Lung (tissue), 12 donors: ENCODE data around the gene MYOD1. TPM values are rescaled to one million over a fixed set of nuclear protein-coding genes. Genes with fewer than 3 reads are reported as not detected.

ENCODE experiments used
- ATAC-seq: fragments of 200-7000 bp; cut with Tn5 transposase; one replicate; pipeline ENCODE4 v1.9.1; 2020; ENCODE audit warnings: moderate number of reproducible peaks; ENCODE audit not compliant: insufficient read depth, low FRiP score
- DNase-seq, 3 donors: peaks; one replicate each; pipeline ENCODE4 v3.0.0-alpha.2; 2013 to 2017
- H3K27ac ChIP-seq, 2 donors: one replicate each; pipeline ENCODE4 v1.5.1; 2013; ENCODE audit warnings: mild to moderate bottlenecking in 2 of 2, moderate library complexity in 2 of 2, control low read depth in 1 of 2, inconsistent platforms in 1 of 2, low read depth in 1 of 2, low read length in 1 of 2
- H3K27me3 ChIP-seq, 3 donors: one replicate each; pipeline ENCODE4 v1.5.1; 2013; ENCODE audit warnings: low read length in 2 of 3; ENCODE audit not compliant: control insufficient read depth in 3 of 3, insufficient read depth in 3 of 3
- H3K36me3 ChIP-seq, 4 donors: one replicate each; pipeline ENCODE4 v1.5.1; 2013; ENCODE audit warnings: low read length in 4 of 4, mild to moderate bottlenecking in 1 of 4, moderate library complexity in 1 of 4; ENCODE audit not compliant: control insufficient read depth in 4 of 4, insufficient read depth in 4 of 4
- H3K4me1 ChIP-seq, 5 donors: one replicate each; pipeline ENCODE4 v1.5.1; 2013; ENCODE audit warnings: low read length in 5 of 5, mild to moderate bottlenecking in 2 of 5, moderate library complexity in 1 of 5; ENCODE audit not compliant: control insufficient read depth in 5 of 5, insufficient read depth in 5 of 5
- H3K4me3 ChIP-seq: one replicate; pipeline ENCODE4 v1.5.1; 2013; ENCODE audit warnings: mild to moderate bottlenecking, control low read depth, moderate library complexity
- H3K9ac ChIP-seq, 2 donors: one replicate each; pipeline ENCODE4 v1.5.1; 2013; ENCODE audit warnings: low read length in 2 of 2, control low read depth in 1 of 2; ENCODE audit not compliant: insufficient read depth in 1 of 2
- H3K9me3 ChIP-seq, 4 donors: one replicate each; pipeline ENCODE4 v1.5.1; 2013; ENCODE audit warnings: low read length in 3 of 4, mild to moderate bottlenecking in 1 of 4, moderate library complexity in 1 of 4; ENCODE audit not compliant: control insufficient read depth in 4 of 4, insufficient read depth in 3 of 4
- WGBS, 2 donors: extraction: QIAGEN DNeasy Blood & Tissue Kit; methylation state at CpG; one replicate each; pipeline ENCODE4 v1.1.7; 2013; 5-methylcytosine and 5-hydroxymethylcytosine counted together
- polyA plus RNA-seq, 2 donors: library from polyadenylated mRNA; stranded (reverse); fragments of 200-250 nt; gene quantifications; one replicate each; pipeline ENCODE4 v1.2.1, GENCODE V29; 2013
- total RNA-seq, 2 donors: library from RNA; depleted of rRNA in 1 of 2; stranded (reverse); fragments of >200 nt in 1 of 2; gene quantifications; one replicate each; pipeline ENCODE4 v1.2.1, GENCODE V29; 2014 to 2021
- TF ChIP-seq, protein P1 (sequence below): IDR thresholded peaks from 2 replicates; pipeline ENCODE4 v1.5.1; 2012; ENCODE audit warnings: mild to moderate bottlenecking; ENCODE audit errors: control extremely low read depth, extremely low read depth
- donor health status: control.
- donor health status: control.
- donor health status: Bipolar disorder and iron deficiency.
- donor health status: healthy.
- donor health status: DM: yes; HTN: yes; CAD: no.

The MYOD1 gene
- total and polyA plus RNA-seq, 4 donors = not detected

GRCh38 chr11:17682848-17683247, 36.5 kb upstream of the MYOD1 start:
- no peaks in the 10 kb centered on the region for H3K36me3 ChIP-seq
- peaks cover 0 to 4% (median 0%) of the 10 kb centered on the region in 4 donors for H3K9me3 ChIP-seq
- TF ChIP-seq, protein P1, sequence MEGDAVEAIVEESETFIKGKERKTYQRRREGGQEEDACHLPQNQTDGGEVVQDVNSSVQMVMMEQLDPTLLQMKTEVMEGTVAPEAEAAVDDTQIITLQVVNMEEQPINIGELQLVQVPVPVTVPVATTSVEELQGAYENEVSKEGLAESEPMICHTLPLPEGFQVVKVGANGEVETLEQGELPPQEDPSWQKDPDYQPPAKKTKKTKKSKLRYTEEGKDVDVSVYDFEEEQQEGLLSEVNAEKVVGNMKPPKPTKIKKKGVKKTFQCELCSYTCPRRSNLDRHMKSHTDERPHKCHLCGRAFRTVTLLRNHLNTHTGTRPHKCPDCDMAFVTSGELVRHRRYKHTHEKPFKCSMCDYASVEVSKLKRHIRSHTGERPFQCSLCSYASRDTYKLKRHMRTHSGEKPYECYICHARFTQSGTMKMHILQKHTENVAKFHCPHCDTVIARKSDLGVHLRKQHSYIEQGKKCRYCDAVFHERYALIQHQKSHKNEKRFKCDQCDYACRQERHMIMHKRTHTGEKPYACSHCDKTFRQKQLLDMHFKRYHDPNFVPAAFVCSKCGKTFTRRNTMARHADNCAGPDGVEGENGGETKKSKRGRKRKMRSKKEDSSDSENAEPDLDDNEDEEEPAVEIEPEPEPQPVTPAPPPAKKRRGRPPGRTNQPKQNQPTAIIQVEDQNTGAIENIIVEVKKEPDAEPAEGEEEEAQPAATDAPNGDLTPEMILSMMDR = no peak
- ATAC-seq (no peak), DNase-seq (no peak)
- peaks cover 0 to 27% (median 8%) of the 10 kb centered on the region in 3 donors for H3K27me3 ChIP-seq
- H3K4me1 ChIP-seq = no peaks in the 10 kb centered on the region
- H3K27ac ChIP-seq = no peak overlapping the region
- H3K4me3 ChIP-seq = no peak overlapping the region
- H3K9ac ChIP-seq = no peak overlapping the region

GRCh38 chr11:17683377-17684161, 35.8 kb upstream of the MYOD1 start:
- TF ChIP-seq, protein P1 = no peak
- WGBS, 2 donors = 70 to 87% methylated on average over 12 of the region's 12 CpGs

GRCh38 chr11:17684550-17684949, 34.8 kb upstream of the MYOD1 start:
- ATAC-seq = no peak
- TF ChIP-seq, protein P1 = no peak
- Histone ChIP-seq H3K4me3 (no peak overlapping the region), H3K9me3 (peaks cover 0 to 5% (median 0%) of the 10 kb centered on the region in 4 donors), H3K27ac (no peak overlapping the region), H3K27me3 (peaks cover 0 to 31% (median 8%) of the 10 kb centered on the region in 3 donors), H3K4me1 (no peaks in the 10 kb centered on the region), H3K36me3 (no peaks in the 10 kb centered on the region), H3K9ac (no peak overlapping the region)
- WGBS, 2 donors = 83 to 92% methylated on average over 5 of the region's 5 CpGs
- no peak for DNase-seq

More at GRCh38 chr11:17683377-17684161, 35.8 kb upstream of the MYOD1 start:
- Histone ChIP-seq H3K36me3 (no peaks in the 10 kb centered on the region), H3K27me3 (peaks cover 0 to 27% (median 8%) of the 10 kb centered on the region in 3 donors), H3K9ac (no peak overlapping the region), H3K9me3 (peaks cover 0 to 7% (median 0%) of the 10 kb centered on the region in 4 donors), H3K4me3 (no peak overlapping the region), H3K4me1 (no peaks in the 10 kb centered on the region), H3K27ac (no peak overlapping the region)
- no peak for DNase-seq
- ATAC-seq = no peak
